Measurements from ENCODE around the gene AKR1C2. TPM values are rescaled to one million over a fixed set of nuclear protein-coding genes. Genes with fewer than 3 reads are reported as not detected.
A peak's percentile ranks its signal among the peaks of the same experiment; 100 is the strongest.
"Not testable (repeated sequence)": the region's sequence is repeated elsewhere in the genome, so short reads cannot be mapped to it uniquely, and the experiment has no call there.

The AKR1C2 gene
- polyA plus RNA-seq, 4 donors, result 5.4 to 97.3 (median 27.8) TPM

GRCh38 chr10:5034588-5034987 lies 30.9 kb upstream of the AKR1C2 start:
- DNase-seq (no peak), FAIRE-seq (no peak)
- no peak overlapping the region for H3K27ac ChIP-seq (ENCODE audit: low read depth in 1 of 3, low read length in 2 of 3)
- no peaks in the 10 kb centered on the region for H3K27me3 ChIP-seq (ENCODE audit: control insufficient read depth in 3 of 3, insufficient read depth in 3 of 3, low read length in 3 of 3)
- no peak overlapping the region for H3K4me3 ChIP-seq (ENCODE audit: low read depth in 1 of 3, low read length in 3 of 3)
- peaks cover 0 to 3% (median 0%) of the 10 kb centered on the region in 3 donors for H3K4me1 ChIP-seq (ENCODE audit: control insufficient read depth in 3 of 3, insufficient read depth in 2 of 3, low read depth in 1 of 3, low read length in 2 of 3)
- H3K9me3 ChIP-seq (ENCODE audit: control insufficient read depth in 2 of 2, insufficient read depth in 1 of 2, low read depth in 1 of 2, low read length in 1 of 2), result peaks cover 0 to 37% of the 10 kb centered on the region in 2 donors
- H3K36me3 ChIP-seq (ENCODE audit: control insufficient read depth in 3 of 3, insufficient read depth in 2 of 3, low read depth in 1 of 3, low read length in 3 of 3), result no peaks in the 10 kb centered on the region

- 66 to 91% (median 71%) methylated on average over 2 of the region's 2 CpGs for WGBS, 3 donors
- H3K27ac ChIP-seq (ENCODE audit: low read depth in 1 of 3, low read length in 2 of 3), result no peak overlapping the region
These were observed 29.6 kb upstream of the AKR1C2 start for GRCh38 chr10:5033061-5033778.

GRCh38 chr10:5032444-5032843 lies 28.8 kb upstream of the AKR1C2 start:
- DNase-seq; H3K4me1 ChIP-seq (ENCODE audit: control insufficient read depth in 3 of 3, insufficient read depth in 2 of 3, low read depth in 1 of 3, low read length in 2 of 3); H3K4me3 ChIP-seq (ENCODE audit: low read depth in 1 of 3, low read length in 3 of 3); H3K27me3 ChIP-seq (ENCODE audit: control insufficient read depth in 3 of 3, insufficient read depth in 3 of 3, low read length in 3 of 3); H3K27ac ChIP-seq (ENCODE audit: low read depth in 1 of 3, low read length in 2 of 3); FAIRE-seq; H3K36me3 ChIP-seq (ENCODE audit: control insufficient read depth in 3 of 3, insufficient read depth in 2 of 3, low read depth in 1 of 3, low read length in 3 of 3): not testable (repeated sequence)
- WGBS, 3 donors, result 93 to 97% (median 93%) methylated on average over 17 to 22 of the region's 22 CpGs
- H3K9me3 ChIP-seq (ENCODE audit: control insufficient read depth in 2 of 2, insufficient read depth in 1 of 2, low read depth in 1 of 2, low read length in 1 of 2), result peaks cover 0 to 37% of the 10 kb centered on the region in 2 donors

More at GRCh38 chr10:5033061-5033778, 29.6 kb upstream of the AKR1C2 start:
- H3K4me3 ChIP-seq (ENCODE audit: low read depth in 1 of 3, low read length in 3 of 3), result no peak overlapping the region
- no peaks in the 10 kb centered on the region for H3K36me3 ChIP-seq (ENCODE audit: control insufficient read depth in 3 of 3, insufficient read depth in 2 of 3, low read depth in 1 of 3, low read length in 3 of 3)
- H3K9me3 ChIP-seq (ENCODE audit: control insufficient read depth in 2 of 2, insufficient read depth in 1 of 2, low read depth in 1 of 2, low read length in 1 of 2), result peaks cover 0 to 37% of the 10 kb centered on the region in 2 donors
- H3K27me3 ChIP-seq (ENCODE audit: control insufficient read depth in 3 of 3, insufficient read depth in 3 of 3, low read length in 3 of 3), result no peaks in the 10 kb centered on the region
- peaks cover 0 to 3% (median 0%) of the 10 kb centered on the region in 3 donors for H3K4me1 ChIP-seq (ENCODE audit: control insufficient read depth in 3 of 3, insufficient read depth in 2 of 3, low read depth in 1 of 3, low read length in 2 of 3)
- FAIRE-seq (no peak), DNase-seq (no peak)

- FAIRE-seq; H3K4me1 ChIP-seq (ENCODE audit: control insufficient read depth in 3 of 3, insufficient read depth in 2 of 3, low read depth in 1 of 3, low read length in 2 of 3); H3K36me3 ChIP-seq (ENCODE audit: control insufficient read depth in 3 of 3, insufficient read depth in 2 of 3, low read depth in 1 of 3, low read length in 3 of 3); H3K27me3 ChIP-seq (ENCODE audit: control insufficient read depth in 3 of 3, insufficient read depth in 3 of 3, low read length in 3 of 3); H3K4me3 ChIP-seq (ENCODE audit: low read depth in 1 of 3, low read length in 3 of 3); H3K27ac ChIP-seq (ENCODE audit: low read depth in 1 of 3, low read length in 2 of 3): not testable (repeated sequence)
- H3K9me3 ChIP-seq (ENCODE audit: control insufficient read depth in 2 of 2, insufficient read depth in 1 of 2, low read depth in 1 of 2, low read length in 1 of 2), result peaks cover 0 to 37% of the 10 kb centered on the region in 2 donors
- WGBS, 3 donors, result 71 to 85% (median 83%) methylated on average over 4 of the region's 4 CpGs
- peak in 1 of 2 donors; percentile 70 for DNase-seq
These were observed 27.9 kb upstream of the AKR1C2 start for GRCh38 chr10:5031588-5031987.

- no peak overlapping the region for H3K4me3 ChIP-seq (ENCODE audit: low read depth in 1 of 3, low read length in 3 of 3)
- DNase-seq (no peak), FAIRE-seq (peak; percentile 55)
- no peaks in the 10 kb centered on the region for H3K4me1 ChIP-seq (ENCODE audit: control insufficient read depth in 3 of 3, insufficient read depth in 2 of 3, low read depth in 1 of 3, low read length in 2 of 3)
- H3K27me3 ChIP-seq (ENCODE audit: control insufficient read depth in 3 of 3, insufficient read depth in 3 of 3, low read length in 3 of 3), result no peaks in the 10 kb centered on the region
- peaks cover 0 to 36% of the 10 kb centered on the region in 2 donors for H3K9me3 ChIP-seq (ENCODE audit: control insufficient read depth in 2 of 2, insufficient read depth in 1 of 2, low read depth in 1 of 2, low read length in 1 of 2)
- no peak overlapping the region for H3K27ac ChIP-seq (ENCODE audit: low read depth in 1 of 3, low read length in 2 of 3)
- no peaks in the 10 kb centered on the region for H3K36me3 ChIP-seq (ENCODE audit: control insufficient read depth in 3 of 3, insufficient read depth in 2 of 3, low read depth in 1 of 3, low read length in 3 of 3)
- WGBS, 3 donors, result 94 to 100% (median 96%) methylated on average over 1 of the region's 1 CpG
These were observed 27.3 kb upstream of the AKR1C2 start for GRCh38 chr10:5030989-5031388.

- not testable (repeated sequence) for H3K4me3 ChIP-seq (ENCODE audit: low read depth in 1 of 3, low read length in 3 of 3); H3K36me3 ChIP-seq (ENCODE audit: control insufficient read depth in 3 of 3, insufficient read depth in 2 of 3, low read depth in 1 of 3, low read length in 3 of 3); H3K4me1 ChIP-seq (ENCODE audit: control insufficient read depth in 3 of 3, insufficient read depth in 2 of 3, low read depth in 1 of 3, low read length in 2 of 3); H3K9me3 ChIP-seq (ENCODE audit: control insufficient read depth in 2 of 2, insufficient read depth in 1 of 2, low read depth in 1 of 2, low read length in 1 of 2); FAIRE-seq; H3K27ac ChIP-seq (ENCODE audit: low read depth in 1 of 3, low read length in 2 of 3); H3K27me3 ChIP-seq (ENCODE audit: control insufficient read depth in 3 of 3, insufficient read depth in 3 of 3, low read length in 3 of 3)
- peak in 1 of 2 donors; percentile 56 for DNase-seq
These were observed 21.8 kb upstream of the AKR1C2 start for GRCh38 chr10:5025461-5025881.

- Histone ChIP-seq H3K36me3 (ENCODE audit: control insufficient read depth in 3 of 3, insufficient read depth in 2 of 3, low read depth in 1 of 3, low read length in 3 of 3) (no peaks in the 10 kb centered on the region), H3K9me3 (ENCODE audit: control insufficient read depth in 2 of 2, insufficient read depth in 1 of 2, low read depth in 1 of 2, low read length in 1 of 2) (no peaks in the 10 kb centered on the region), H3K4me3 (ENCODE audit: low read depth in 1 of 3, low read length in 3 of 3) (no peak overlapping the region), H3K4me1 (ENCODE audit: control insufficient read depth in 3 of 3, insufficient read depth in 2 of 3, low read depth in 1 of 3, low read length in 2 of 3) (peaks cover 2 to 5% (median 4%) of the 10 kb centered on the region in 3 donors), H3K27me3 (ENCODE audit: control insufficient read depth in 3 of 3, insufficient read depth in 3 of 3, low read length in 3 of 3) (no peaks in the 10 kb centered on the region), H3K27ac (ENCODE audit: low read depth in 1 of 3, low read length in 2 of 3) (peak overlapping the region in 2 of 3 donors; percentile 71 to 72)
- DNase-seq (peak; percentile 28 to 90), FAIRE-seq (no peak)
- WGBS, 3 donors, result 13 to 39% (median 23%) methylated on average over 4 of the region's 4 CpGs
These were observed 19.6 kb upstream of the AKR1C2 start for GRCh38 chr10:5023177-5023805.

- H3K4me3 ChIP-seq (ENCODE audit: low read depth in 1 of 3, low read length in 3 of 3); H3K4me1 ChIP-seq (ENCODE audit: control insufficient read depth in 3 of 3, insufficient read depth in 2 of 3, low read depth in 1 of 3, low read length in 2 of 3); FAIRE-seq; H3K27me3 ChIP-seq (ENCODE audit: control insufficient read depth in 3 of 3, insufficient read depth in 3 of 3, low read length in 3 of 3); H3K9me3 ChIP-seq (ENCODE audit: control insufficient read depth in 2 of 2, insufficient read depth in 1 of 2, low read depth in 1 of 2, low read length in 1 of 2); H3K36me3 ChIP-seq (ENCODE audit: control insufficient read depth in 3 of 3, insufficient read depth in 2 of 3, low read depth in 1 of 3, low read length in 3 of 3); H3K27ac ChIP-seq (ENCODE audit: low read depth in 1 of 3, low read length in 2 of 3); DNase-seq: not testable (repeated sequence)
- 60 to 78% (median 73%) methylated on average over 8 to 9 of the region's 10 CpGs for WGBS, 3 donors
These were observed 18.1 kb upstream of the AKR1C2 start for GRCh38 chr10:5021624-5022290.

Data from small intestine (tissue), 7 donors.